ENCODE measurements around the gene CPS1. TPM values are rescaled to one million over a fixed set of nuclear protein-coding genes. Genes with fewer than 3 reads are reported as not detected.

Gene CPS1
- total RNA-seq, 1 donor from 2014 or later = 2.8 TPM

GRCh38 chr2:210686401-210686800, 130.0 kb downstream of the CPS1 start:
- no peak for DNase-seq

DNA sequence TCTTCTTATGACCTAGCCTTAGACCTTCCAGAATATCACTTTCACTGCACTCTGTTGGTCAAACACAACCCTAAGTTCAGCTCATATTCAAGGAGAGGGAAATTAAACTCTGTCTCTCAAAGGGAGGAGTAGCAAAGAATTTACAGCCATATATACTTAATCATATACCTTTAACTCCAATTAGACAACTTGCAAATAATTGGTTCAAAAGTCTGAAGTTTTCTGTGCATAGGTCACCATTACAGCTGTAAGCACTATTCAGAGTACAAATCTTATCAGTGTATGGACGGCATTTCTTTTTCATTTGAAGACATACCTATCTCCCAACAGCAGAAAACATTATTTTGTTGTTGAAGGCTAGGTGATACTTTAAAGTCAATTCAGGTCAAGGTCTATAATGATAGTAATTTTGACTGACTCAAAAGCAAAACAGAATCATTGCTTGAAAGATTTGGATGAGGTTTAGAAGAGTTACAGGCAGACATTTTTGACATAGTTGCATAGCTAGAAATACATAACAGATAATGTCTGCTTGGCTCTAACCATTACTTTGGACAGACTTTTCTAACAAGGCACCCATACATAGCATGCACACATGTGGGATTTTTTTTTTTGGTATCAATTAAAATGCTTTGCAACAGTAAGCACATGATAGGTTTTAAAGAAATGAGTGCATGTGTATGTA, 131.5 kb downstream of the CPS1 start:
- no peak for DNase-seq

DNA sequence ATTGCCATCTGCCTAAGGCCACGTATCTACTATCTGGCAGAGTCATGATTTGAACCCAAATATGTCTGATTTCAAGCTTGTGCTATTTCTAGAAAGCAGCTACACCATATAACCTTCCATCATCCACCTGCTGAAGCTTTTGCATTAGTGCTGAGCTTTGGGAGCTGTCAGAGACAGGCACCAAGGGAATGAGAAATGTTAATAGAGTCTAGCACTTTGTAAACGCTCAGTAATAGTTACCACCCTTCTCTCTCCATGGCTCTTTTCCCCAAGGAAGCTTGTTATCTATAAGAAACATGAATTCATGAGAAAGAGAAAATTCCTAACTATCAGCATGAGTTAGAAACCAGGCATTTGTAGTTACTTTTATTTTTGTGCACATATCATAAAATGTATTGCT, 151.5 kb downstream of the CPS1 start:
- no peak for DNase-seq

- no peak for DNase-seq
Measured at GRCh38 chr2:210713122-210713521, 156.7 kb downstream of the CPS1 start.

- DNase-seq = no peak
Measured at GRCh38 chr2:210715560-210716082, 159.2 kb downstream of the CPS1 start.

DNA sequence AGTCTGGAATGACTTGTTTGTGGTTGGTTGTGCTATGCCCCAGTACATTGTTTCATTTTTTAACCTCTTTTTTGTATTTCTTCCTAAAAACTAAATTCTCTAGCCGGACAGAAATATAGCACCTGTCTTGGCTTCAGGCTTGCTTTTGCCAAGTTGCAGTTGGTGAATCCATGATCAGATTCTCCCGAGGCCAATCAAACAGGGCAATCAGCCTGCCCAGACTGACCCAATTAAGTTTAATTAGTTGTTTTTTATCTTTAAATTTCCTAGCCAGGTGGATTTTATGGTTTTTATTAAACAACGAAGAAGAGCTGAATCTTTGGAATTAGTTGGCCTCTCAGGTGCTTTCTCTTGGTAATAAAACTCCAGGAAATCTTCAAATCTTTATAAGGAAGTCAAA, 162.1 kb downstream of the CPS1 start:
- no peak for DNase-seq

DNA sequence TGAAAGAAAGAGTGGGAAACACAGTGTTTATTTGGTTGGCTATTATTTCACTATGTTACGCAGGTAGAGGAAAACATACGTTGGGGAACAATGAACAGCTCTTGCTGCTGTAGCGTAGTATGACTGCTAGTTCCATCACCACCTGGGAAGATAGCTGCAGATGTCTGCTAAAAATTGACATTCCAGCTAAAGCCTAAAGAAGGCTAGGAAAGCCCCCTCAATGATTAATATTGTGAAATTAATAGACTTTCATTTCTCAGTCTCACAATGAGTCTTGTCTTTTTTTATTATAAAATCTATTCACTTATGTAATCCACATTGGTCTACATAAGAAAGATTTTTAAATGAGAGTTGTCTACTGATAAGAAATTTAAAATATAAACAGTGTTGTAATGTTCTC, 165.7 kb downstream of the CPS1 start:
- no peak for DNase-seq

DNA sequence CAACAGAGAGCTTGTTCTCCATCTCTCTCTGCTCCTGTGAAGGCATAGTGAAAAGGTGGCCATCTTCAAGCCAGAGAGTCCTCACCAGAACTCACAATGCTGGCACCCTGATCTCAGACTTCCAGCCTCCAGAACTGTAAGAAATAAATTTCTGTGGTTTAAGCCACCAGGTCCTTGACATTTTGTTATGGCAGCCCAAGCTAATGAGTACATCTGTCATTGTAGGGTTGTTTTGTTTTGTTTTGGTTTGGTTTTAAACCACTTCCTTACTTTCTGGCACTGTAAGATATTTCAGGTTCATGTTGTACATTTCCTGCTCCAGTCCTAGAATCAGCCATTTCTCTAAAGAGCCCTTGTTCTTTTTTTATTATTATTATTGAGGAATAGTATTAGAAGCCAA, 171.2 kb downstream of the CPS1 start:
- no peak for DNase-seq

Other genes with a start within 250 kb of the CPS1 start
- 6,866 TPM for gene MYL1, start 241.4 kb upstream of the CPS1 start, total RNA-seq
- 63.0 TPM for gene LANCL1, start 79.8 kb upstream of the CPS1 start, total RNA-seq